Panc1 (cell line): ENCODE measurements around the gene GPR15. TPM values are rescaled to one million over a fixed set of nuclear protein-coding genes. Genes with fewer than 3 reads are reported as not detected.

ENCODE experiments used
- ATAC-seq: fragments of 200-7000 bp; cut with Tn5 transposase; 2 replicates; pipeline ENCODE4 v1.9.1; 2020; ENCODE audit warnings: mild to moderate bottlenecking, moderate library complexity
- BruUV-seq: library from RNA; stranded (reverse); fragments of 400-500 nt; replicated peaks from 2 replicates; lab custom pipeline; 2021; lab: Mats Ljungman, UMichigan
- CTCF ChIA-PET: fragments of 300-600 bp; sonication (Branson Sonifier 250); formaldehyde crosslinking; loops from one replicate; lab custom pipeline; 2022; ENCODE audit warnings: antibody characterized with exemption; lab: Charles Lee
- POLR2A ChIA-PET: fragments of 300-600 bp; sonication (Branson Sonifier 250); formaldehyde crosslinking; loops from one replicate; lab custom pipeline; 2022; ENCODE audit warnings: antibody characterized with exemption; lab: Charles Lee
- DNase-seq: peaks from one replicate; pipeline ENCODE4 v3.0.0-alpha.2; 2010; ENCODE audit warnings: low read depth, low spot score
- H3K27ac ChIP-seq: 2 replicates; pipeline ENCODE4 v1.5.1; 2011; ENCODE audit warnings: mild to moderate bottlenecking, low read length, inconsistent platforms
- H3K27me3 ChIP-seq: fragments of 200-500 bp; sonication (Bioruptor generic); 2 replicates; pipeline ENCODE4 v1.6.0; 2014; ENCODE audit warnings: low read length, inconsistent platforms; ENCODE audit not compliant: control insufficient read depth, insufficient read depth
- H3K36me3 ChIP-seq: fragments of 200-500 bp; sonication (Bioruptor generic); 2 replicates; pipeline ENCODE4 v1.5.1; 2014; ENCODE audit warnings: inconsistent platforms, mild to moderate bottlenecking, low read length, moderate library complexity; ENCODE audit not compliant: control insufficient read depth, insufficient read depth
- H3K4me1 ChIP-seq: 2 replicates; pipeline ENCODE4 v1.5.1; 2011; ENCODE audit warnings: inconsistent platforms, mild to moderate bottlenecking, low read length, moderate library complexity; ENCODE audit not compliant: control insufficient read depth, insufficient read depth
- H3K4me3 ChIP-seq, 2 experiments: 2 replicates each; pipeline ENCODE4 v1.5.1; 2011 to 2012; ENCODE audit warnings: low read depth in 2 of 2, low read length in 2 of 2, mild to moderate bottlenecking in 2 of 2, inconsistent platforms in 1 of 2, moderate library complexity in 1 of 2
- H3K9me3 ChIP-seq: fragments of 200-500 bp; sonication (Bioruptor generic); 2 replicates; pipeline ENCODE4 v1.5.1; 2014; ENCODE audit warnings: low read depth, mild to moderate bottlenecking, inconsistent platforms, low read length, moderate library complexity; ENCODE audit not compliant: control insufficient read depth, insufficient read depth
- POLR2AphosphoS5 ChIP-seq: IDR thresholded peaks from 2 replicates; pipeline ENCODE4 v1.6.1; 2012; ENCODE audit warnings: mild to moderate bottlenecking, low read depth, low read length, moderate library complexity
- SIN3A ChIP-seq: IDR thresholded peaks from 2 replicates; pipeline ENCODE4 v1.6.1; 2012; ENCODE audit warnings: low read depth, mild to moderate bottlenecking, low read length, moderate library complexity, borderline replicate concordance; ENCODE audit not compliant: insufficient read depth
- TCF7L2 ChIP-seq: IDR thresholded peaks from 2 replicates; pipeline ENCODE4 v1.6.1; 2011; ENCODE audit warnings: mild to moderate bottlenecking, low read depth, low read length, inconsistent platforms
- in situ Hi-C: cut with HindIII; loops from 2 replicates; pipeline ENCODE4 v1.10.0; 2016; ENCODE audit warnings: low sequenced_read_pairs, low pct_unique_long_range_greater_than_20kb
- intact Hi-C: fragments of 100-400 bp; cut with micrococcal nuclease; formaldehyde crosslinking; loops from one replicate; pipeline ENCODE4 v1.10.0; 2022; ENCODE audit not compliant: unreplicated experiment
- total RNA-seq: library from RNA; stranded (reverse); gene quantifications from one replicate; pipeline ENCODE4 v1.2.1, GENCODE V29; 2021; ENCODE audit not compliant: unreplicated experiment
- TF ChIP-seq, protein P1 (sequence below): fragments of 450-650 bp; IDR thresholded peaks from 2 replicates; pipeline ENCODE4 v1.5.1; 2017; ENCODE audit warnings: mild to moderate bottlenecking
- TF ChIP-seq, protein P2 (sequence below), 2 experiments: IDR thresholded peaks; 2 replicates each; pipeline ENCODE4 v1.6.1; 2011 to 2012; ENCODE audit warnings: low read depth in 2 of 2, control low read depth in 1 of 2, low read length in 1 of 2, mild to moderate bottlenecking in 1 of 2, moderate library complexity in 1 of 2; ENCODE audit not compliant: insufficient read depth in 1 of 2

GPR15 gene
- total RNA-seq, 1 experiment from 2014 or later = not detected

DNA sequence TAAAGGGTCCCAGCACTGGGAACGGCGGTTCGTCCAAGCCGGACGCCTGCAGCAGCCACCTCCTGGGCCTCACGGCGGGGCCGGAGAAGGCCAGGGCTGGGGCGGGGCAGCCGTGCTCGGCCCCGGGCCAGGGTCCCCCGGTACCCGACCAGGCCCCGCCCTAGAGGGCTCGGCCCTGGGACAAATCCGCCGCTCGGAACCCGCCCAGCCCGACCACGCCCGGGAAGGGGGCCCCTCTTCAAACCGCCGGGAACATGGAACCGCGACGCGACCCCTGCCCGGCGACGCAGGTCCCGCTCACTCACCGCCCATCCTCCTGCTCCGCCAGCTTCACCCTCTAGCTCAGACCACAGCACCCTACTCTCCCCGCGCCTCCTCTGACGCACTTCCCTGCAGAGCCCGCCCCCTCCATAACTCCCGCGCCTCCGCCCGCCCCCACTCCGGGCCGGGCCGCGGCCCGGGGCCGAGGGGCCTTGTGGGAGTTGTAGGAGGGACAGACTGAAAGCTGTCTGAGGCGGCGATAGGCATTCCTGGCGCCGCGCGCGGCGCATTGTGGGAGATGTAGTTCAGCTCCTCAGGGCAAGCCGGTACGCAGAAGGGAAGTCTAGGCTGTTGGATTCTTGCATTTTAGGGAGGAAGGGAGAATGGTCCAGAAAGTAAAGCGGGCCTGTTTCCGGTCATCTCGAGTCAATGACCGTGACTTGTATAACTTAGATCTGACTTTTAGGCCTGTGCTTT lies 9.1 kb upstream of the GPR15 start, which contains the start of gene CLDND1:
Gene CLDND1 (minus strand): TSS at position 359 of the 738 bp plus-strand sequence. CDS start 1,478 bp downstream, outside the sequence.
- peak; percentile 92 for DNase-seq
- Histone ChIP-seq H3K4me3 (peak within 1 kb of the TSS; percentile 77 to 98), H3K27me3 (no peaks in the 10 kb centered on the region), H3K27ac (peak within 1 kb of the TSS; percentile 92), H3K36me3 (peaks cover 38% of the 10 kb centered on the region), H3K9me3 (no peaks in the 10 kb centered on the region), H3K4me1 (peaks cover 13% of the 10 kb centered on the region)
- POLR2A ChIA-PET = no interaction called here
- CTCF ChIA-PET = no interaction called here
- intact Hi-C loops (no loop called here), in situ Hi-C loops (no loop called here)
- BruUV-seq = no TSS peak
- TF ChIP-seq, protein P1, sequence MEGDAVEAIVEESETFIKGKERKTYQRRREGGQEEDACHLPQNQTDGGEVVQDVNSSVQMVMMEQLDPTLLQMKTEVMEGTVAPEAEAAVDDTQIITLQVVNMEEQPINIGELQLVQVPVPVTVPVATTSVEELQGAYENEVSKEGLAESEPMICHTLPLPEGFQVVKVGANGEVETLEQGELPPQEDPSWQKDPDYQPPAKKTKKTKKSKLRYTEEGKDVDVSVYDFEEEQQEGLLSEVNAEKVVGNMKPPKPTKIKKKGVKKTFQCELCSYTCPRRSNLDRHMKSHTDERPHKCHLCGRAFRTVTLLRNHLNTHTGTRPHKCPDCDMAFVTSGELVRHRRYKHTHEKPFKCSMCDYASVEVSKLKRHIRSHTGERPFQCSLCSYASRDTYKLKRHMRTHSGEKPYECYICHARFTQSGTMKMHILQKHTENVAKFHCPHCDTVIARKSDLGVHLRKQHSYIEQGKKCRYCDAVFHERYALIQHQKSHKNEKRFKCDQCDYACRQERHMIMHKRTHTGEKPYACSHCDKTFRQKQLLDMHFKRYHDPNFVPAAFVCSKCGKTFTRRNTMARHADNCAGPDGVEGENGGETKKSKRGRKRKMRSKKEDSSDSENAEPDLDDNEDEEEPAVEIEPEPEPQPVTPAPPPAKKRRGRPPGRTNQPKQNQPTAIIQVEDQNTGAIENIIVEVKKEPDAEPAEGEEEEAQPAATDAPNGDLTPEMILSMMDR = no peak
- TF ChIP-seq POLR2AphosphoS5 (peak; percentile 86), SIN3A (0 out of 2 replicates have a peak, but pooled peaks have one; percentile 49)
- peak; percentile 100 for ATAC-seq

DNA sequence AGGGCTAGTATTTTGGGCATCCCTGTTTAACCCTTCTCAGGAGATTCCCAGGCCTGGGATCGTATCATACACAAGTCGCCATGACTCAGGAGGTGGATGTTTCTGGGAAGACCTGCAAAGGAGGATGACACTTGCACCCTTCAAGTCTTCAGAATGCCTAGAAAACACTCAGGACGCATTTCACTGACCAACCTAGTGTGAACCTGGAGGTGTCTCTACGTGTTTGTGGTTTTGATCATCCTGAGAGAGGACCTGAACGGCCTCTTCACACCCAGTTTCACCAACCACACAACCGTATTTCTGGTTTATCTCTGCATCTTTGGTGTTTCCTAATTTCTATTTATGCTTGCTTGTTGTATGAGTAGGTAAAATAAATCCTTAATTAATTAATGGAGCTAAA lies 6.3 kb upstream of the GPR15 start:
- no peak for DNase-seq
- no TSS peak for BruUV-seq
- peaks cover under 1% of the 10 kb centered on the region; the same call in 1 of the 2 replicates for H3K27me3 ChIP-seq
- H3K4me1 ChIP-seq = peaks cover 13% of the 10 kb centered on the region
- ChIA-PET CTCF (no interaction called here), POLR2A (interaction anchor here (0.6 kb wide), 1 partner anchor 376 kb away, joined by 4 read pairs; the partner anchor contains the start of gene DCBLD2)
- TF ChIP-seq TCF7L2 (no peak), SIN3A (no peak), POLR2AphosphoS5 (no peak)
- TF ChIP-seq, protein P1 = no peak
- TF ChIP-seq, protein P2, sequence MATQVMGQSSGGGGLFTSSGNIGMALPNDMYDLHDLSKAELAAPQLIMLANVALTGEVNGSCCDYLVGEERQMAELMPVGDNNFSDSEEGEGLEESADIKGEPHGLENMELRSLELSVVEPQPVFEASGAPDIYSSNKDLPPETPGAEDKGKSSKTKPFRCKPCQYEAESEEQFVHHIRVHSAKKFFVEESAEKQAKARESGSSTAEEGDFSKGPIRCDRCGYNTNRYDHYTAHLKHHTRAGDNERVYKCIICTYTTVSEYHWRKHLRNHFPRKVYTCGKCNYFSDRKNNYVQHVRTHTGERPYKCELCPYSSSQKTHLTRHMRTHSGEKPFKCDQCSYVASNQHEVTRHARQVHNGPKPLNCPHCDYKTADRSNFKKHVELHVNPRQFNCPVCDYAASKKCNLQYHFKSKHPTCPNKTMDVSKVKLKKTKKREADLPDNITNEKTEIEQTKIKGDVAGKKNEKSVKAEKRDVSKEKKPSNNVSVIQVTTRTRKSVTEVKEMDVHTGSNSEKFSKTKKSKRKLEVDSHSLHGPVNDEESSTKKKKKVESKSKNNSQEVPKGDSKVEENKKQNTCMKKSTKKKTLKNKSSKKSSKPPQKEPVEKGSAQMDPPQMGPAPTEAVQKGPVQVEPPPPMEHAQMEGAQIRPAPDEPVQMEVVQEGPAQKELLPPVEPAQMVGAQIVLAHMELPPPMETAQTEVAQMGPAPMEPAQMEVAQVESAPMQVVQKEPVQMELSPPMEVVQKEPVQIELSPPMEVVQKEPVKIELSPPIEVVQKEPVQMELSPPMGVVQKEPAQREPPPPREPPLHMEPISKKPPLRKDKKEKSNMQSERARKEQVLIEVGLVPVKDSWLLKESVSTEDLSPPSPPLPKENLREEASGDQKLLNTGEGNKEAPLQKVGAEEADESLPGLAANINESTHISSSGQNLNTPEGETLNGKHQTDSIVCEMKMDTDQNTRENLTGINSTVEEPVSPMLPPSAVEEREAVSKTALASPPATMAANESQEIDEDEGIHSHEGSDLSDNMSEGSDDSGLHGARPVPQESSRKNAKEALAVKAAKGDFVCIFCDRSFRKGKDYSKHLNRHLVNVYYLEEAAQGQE (IDR thresholded peaks at IDR 0.05; ENCODE audit: insufficient read depth in 1 of 2, low read depth in 2 of 2, low read length in 1 of 2) = no peak
- no peak for ATAC-seq
- H3K27ac ChIP-seq = no peak overlapping the region
- intact Hi-C loops = no loop called here
- peaks cover 18% of the 10 kb centered on the region for H3K36me3 ChIP-seq
- in situ Hi-C loops = no loop called here
- H3K4me3 ChIP-seq = no peak overlapping the region
- no peaks in the 10 kb centered on the region for H3K9me3 ChIP-seq
